Sigmoid colon (tissue), 7 donors: ENCODE data around the gene FAM13A. TPM values are rescaled to one million over a fixed set of nuclear protein-coding genes. Genes with fewer than 3 reads are reported as not detected.

Experiments
- DNase-seq: peaks from one replicate; pipeline ENCODE4 v3.0.0-alpha.2; 2019
- H3K27ac ChIP-seq, 4 donors: fragments of 200-600 bp; sonication (generic); one replicate each; pipeline ENCODE4 v1.5.1; 2016 to 2019; ENCODE audit warnings: mild to moderate bottlenecking in 1 of 4
- H3K27me3 ChIP-seq, 3 donors: fragments of 200-600 bp; sonication (generic); one replicate each; pipeline ENCODE4 v1.5.1; 2019; ENCODE audit warnings: mild to moderate bottlenecking in 1 of 3
- H3K36me3 ChIP-seq, 4 donors: fragments of 200-600 bp; sonication (generic); one replicate each; pipeline ENCODE4 v1.5.1; 2016 to 2019
- H3K4me1 ChIP-seq, 4 donors: fragments of 200-600 bp; sonication (generic); one replicate each; pipeline ENCODE4 v1.5.1; 2017 to 2019
- H3K4me3 ChIP-seq, 4 donors: fragments of 200-600 bp; sonication (generic); one replicate each; pipeline ENCODE4 v1.5.1; 2017 to 2019; ENCODE audit warnings: mild to moderate bottlenecking in 2 of 4, moderate library complexity in 1 of 4
- H3K9me3 ChIP-seq, 4 donors: fragments of 200-600 bp in 3 of 4; sonication (generic) in 3 of 4; one replicate each; pipeline versions ENCODE4 v1.5.1 to v1.6.1; 2013 to 2019
- CTCF ChIP-seq, 4 experiments: fragments of 450-650 bp in 3 of 4; fragments of 200-600 bp in 1 of 4; IDR thresholded peaks; one replicate each; pipeline ENCODE4 v1.5.1; 2016 to 2019; ENCODE audit warnings: antibody characterized with exemption in 4 of 4, mild to moderate bottlenecking in 3 of 4, moderate library complexity in 2 of 4
- EP300 ChIP-seq, 4 donors: sonication (generic); formaldehyde crosslinking; IDR thresholded peaks; one replicate each; pipeline ENCODE4 v1.6.1; 2017; ENCODE audit warnings: antibody characterized with exemption in 4 of 4
- POLR2A ChIP-seq, 2 donors: fragments of 450-650 bp; IDR thresholded peaks; one replicate each; pipeline ENCODE4 v1.6.1; 2016; ENCODE audit warnings: antibody characterized with exemption in 2 of 2, mild to moderate bottlenecking in 2 of 2, moderate library complexity in 2 of 2
- POLR2AphosphoS5 ChIP-seq, 4 donors: sonication (generic); formaldehyde crosslinking; IDR thresholded peaks; one replicate each; pipeline ENCODE4 v1.6.1; 2017; ENCODE audit warnings: antibody characterized with exemption in 4 of 4
- WGBS, 2 donors: extraction: QIAGEN DNeasy Blood & Tissue Kit; methylation state at CpG; one replicate each; pipeline ENCODE4 v1.1.7; 2013; 5-methylcytosine and 5-hydroxymethylcytosine counted together
- intact Hi-C: fragments of 100-400 bp; cut with DNase I; formaldehyde crosslinking; loops from one replicate; pipeline ENCODE4 v1.15.1; 2023
- polyA plus RNA-seq, 3 donors: library from polyadenylated mRNA; stranded (reverse); fragments of 200-250 nt; gene quantifications; one replicate each; pipeline ENCODE4 v1.2.3, GENCODE V29; 2013
- total RNA-seq, 4 donors: library from RNA; depleted of rRNA; stranded (reverse); fragments of >200 nt; gene quantifications; one replicate each; pipeline ENCODE4 v1.1.0, GENCODE V29; 2016
- donor health status: healthy with polysubstance abuse.
- donor health status: Bipolar disorder and iron deficiency.
- donor health status: healthy.

Gene FAM13A
- total and polyA plus RNA-seq, 7 donors, result 9.9 to 49.7 (median 41.1) TPM

- Histone ChIP-seq H3K4me1 (peaks cover 0 to 6% (median 2%) of the 10 kb centered on the region in 4 donors), H3K27ac (no peak overlapping the region), H3K9me3 (no peaks in the 10 kb centered on the region), H3K36me3 (no peaks in the 10 kb centered on the region), H3K4me3 (no peak overlapping the region), H3K27me3 (no peaks in the 10 kb centered on the region)
- DNase-seq, result no peak
- intact Hi-C loops, result no loop called here
- TF ChIP-seq CTCF (IDR thresholded peaks at IDR 0.05) (no peak), POLR2A (IDR thresholded peaks at IDR 0.05) (no peak)
- WGBS, 2 donors, result 89 to 91% methylated on average over 2 of the region's 2 CpGs
Observed at GRCh38 chr4:88827442-88827841, 229.5 kb downstream of the FAM13A start.

GRCh38 chr4:88826771-88827170 lies 230.2 kb downstream of the FAM13A start:
- H3K27me3 ChIP-seq, result no peaks in the 10 kb centered on the region
- H3K4me3 ChIP-seq, result no peak overlapping the region
- no peak for DNase-seq
- peaks cover 0 to 13% (median 5%) of the 10 kb centered on the region in 4 donors for H3K4me1 ChIP-seq
- H3K9me3 ChIP-seq, result no peaks in the 10 kb centered on the region
- TF ChIP-seq EP300 (IDR thresholded peaks at IDR 0.05) (no peak), CTCF (IDR thresholded peaks at IDR 0.05) (no peak), POLR2AphosphoS5 (IDR thresholded peaks at IDR 0.05) (no peak), POLR2A (IDR thresholded peaks at IDR 0.05) (no peak)
- H3K36me3 ChIP-seq, result no peaks in the 10 kb centered on the region
- WGBS, 2 donors, result 79 to 88% methylated on average over 2 of the region's 2 CpGs
- intact Hi-C loops, result no loop called here
- no peak overlapping the region for H3K27ac ChIP-seq

- intact Hi-C loops, result no loop called here
- Histone ChIP-seq H3K27ac (no peak overlapping the region), H3K27me3 (no peaks in the 10 kb centered on the region), H3K4me1 (peaks cover 0 to 18% (median 11%) of the 10 kb centered on the region in 4 donors), H3K4me3 (no peak overlapping the region), H3K36me3 (no peaks in the 10 kb centered on the region), H3K9me3 (no peaks in the 10 kb centered on the region)
- no peak for DNase-seq
- WGBS, 2 donors, result 87 to 91% methylated on average over 2 of the region's 2 CpGs
- no peak for TF ChIP-seq POLR2AphosphoS5 (IDR thresholded peaks at IDR 0.05)
- TF ChIP-seq EP300 (IDR thresholded peaks at IDR 0.05), result no peak
Observed at GRCh38 chr4:88825931-88826330, 231.1 kb downstream of the FAM13A start.

GRCh38 chr4:88823058-88823919 lies 233.7 kb downstream of the FAM13A start:
- H3K27ac ChIP-seq, result peak overlapping the region; percentile 82 to 92 (median 88)
- H3K4me3 ChIP-seq, result peak overlapping the region; percentile 43 to 60 (median 52)
- DNase-seq, result peak; percentile 97
- TF ChIP-seq POLR2AphosphoS5 (IDR thresholded peaks at IDR 0.05), result peak; percentile 50 to 91 (median 82)
- TF ChIP-seq EP300 (IDR thresholded peaks at IDR 0.05), result peak in 2 of 4 donors; percentile 6 to 65
- no peak for TF ChIP-seq CTCF (IDR thresholded peaks at IDR 0.05)
- peak; percentile 49 to 75 for TF ChIP-seq POLR2A (IDR thresholded peaks at IDR 0.05)
- no peaks in the 10 kb centered on the region for H3K9me3 ChIP-seq
- intact Hi-C loops, result loop anchor here (5.0 kb wide), 2 partner anchors 34 to 301 kb away; partner anchors contain the start of gene PYURF
- no peaks in the 10 kb centered on the region for H3K36me3 ChIP-seq
- WGBS, 2 donors, result 1% methylated on average over 16 of the region's 16 CpGs
- H3K4me1 ChIP-seq, result peaks cover 0 to 43% (median 35%) of the 10 kb centered on the region in 4 donors
- H3K27me3 ChIP-seq, result no peaks in the 10 kb centered on the region

- 18 to 52% methylated on average over 4 of the region's 4 CpGs for WGBS, 2 donors
- no peak for DNase-seq
- intact Hi-C loops, result loop anchor here (5.0 kb wide), 2 partner anchors 35 to 300 kb away; partner anchors contain the start of gene PYURF
- no peaks in the 10 kb centered on the region for H3K27me3 ChIP-seq
- no peak for TF ChIP-seq POLR2AphosphoS5 (IDR thresholded peaks at IDR 0.05)
- TF ChIP-seq CTCF (IDR thresholded peaks at IDR 0.05), result no peak
- TF ChIP-seq POLR2A (IDR thresholded peaks at IDR 0.05), result no peak
- TF ChIP-seq EP300 (IDR thresholded peaks at IDR 0.05), result no peak
- H3K27ac ChIP-seq, result peak overlapping the region; percentile 82 to 92 (median 88)
- peaks cover 0 to 52% (median 42%) of the 10 kb centered on the region in 4 donors for H3K4me1 ChIP-seq
- H3K9me3 ChIP-seq, result no peaks in the 10 kb centered on the region
- peak overlapping the region; percentile 43 to 60 (median 52) for H3K4me3 ChIP-seq
- no peaks in the 10 kb centered on the region for H3K36me3 ChIP-seq
Observed at GRCh38 chr4:88822034-88822789, 234.8 kb downstream of the FAM13A start.
